ENCODE results near the gene CRYGN.

DNA sequence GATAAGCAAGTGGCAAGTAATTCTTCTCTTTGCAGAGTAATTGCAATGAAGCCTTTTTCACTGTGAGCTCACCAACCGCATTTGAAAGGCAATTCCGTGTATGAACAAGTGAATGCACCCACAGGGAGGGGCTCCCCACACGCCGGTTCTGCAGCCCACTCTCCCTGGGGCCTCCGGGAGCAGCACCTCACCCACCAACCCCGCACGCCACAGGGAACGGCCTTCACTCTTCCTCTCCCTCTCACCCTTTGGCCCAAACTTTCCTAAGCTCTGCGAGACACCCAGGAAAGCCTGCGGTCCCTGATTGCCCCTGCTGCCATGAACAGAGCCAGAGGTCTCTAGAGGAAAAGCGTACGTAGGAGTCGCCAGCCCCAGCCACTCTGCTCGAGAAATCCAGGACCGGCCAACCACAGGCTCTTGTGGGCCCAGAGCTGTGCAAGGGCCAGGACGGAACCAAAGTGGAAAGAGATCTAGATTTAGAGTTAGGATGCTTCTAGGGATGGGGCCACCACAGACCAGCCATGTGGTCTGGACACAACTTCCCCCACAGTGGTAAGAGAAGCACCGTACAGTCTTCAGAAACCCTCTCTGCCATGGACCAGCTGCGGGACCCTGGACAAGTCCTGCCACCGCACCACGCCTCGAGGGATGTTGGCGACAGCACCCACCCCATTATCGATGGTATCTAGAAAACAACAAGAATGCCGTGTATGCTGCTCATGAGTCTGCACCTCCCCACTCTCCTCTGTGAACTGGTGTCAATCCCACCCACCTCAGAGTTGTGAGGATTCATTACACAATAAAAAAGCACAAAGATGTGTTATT, 33.7 kb downstream of the CRYGN start:
- TF ChIP-seq, protein P1, sequence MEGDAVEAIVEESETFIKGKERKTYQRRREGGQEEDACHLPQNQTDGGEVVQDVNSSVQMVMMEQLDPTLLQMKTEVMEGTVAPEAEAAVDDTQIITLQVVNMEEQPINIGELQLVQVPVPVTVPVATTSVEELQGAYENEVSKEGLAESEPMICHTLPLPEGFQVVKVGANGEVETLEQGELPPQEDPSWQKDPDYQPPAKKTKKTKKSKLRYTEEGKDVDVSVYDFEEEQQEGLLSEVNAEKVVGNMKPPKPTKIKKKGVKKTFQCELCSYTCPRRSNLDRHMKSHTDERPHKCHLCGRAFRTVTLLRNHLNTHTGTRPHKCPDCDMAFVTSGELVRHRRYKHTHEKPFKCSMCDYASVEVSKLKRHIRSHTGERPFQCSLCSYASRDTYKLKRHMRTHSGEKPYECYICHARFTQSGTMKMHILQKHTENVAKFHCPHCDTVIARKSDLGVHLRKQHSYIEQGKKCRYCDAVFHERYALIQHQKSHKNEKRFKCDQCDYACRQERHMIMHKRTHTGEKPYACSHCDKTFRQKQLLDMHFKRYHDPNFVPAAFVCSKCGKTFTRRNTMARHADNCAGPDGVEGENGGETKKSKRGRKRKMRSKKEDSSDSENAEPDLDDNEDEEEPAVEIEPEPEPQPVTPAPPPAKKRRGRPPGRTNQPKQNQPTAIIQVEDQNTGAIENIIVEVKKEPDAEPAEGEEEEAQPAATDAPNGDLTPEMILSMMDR (IDR thresholded peaks at IDR 0.05; ENCODE audit: low read length) = no peak
- no peak for TF ChIP-seq EZH2 (optimal IDR thresholded peaks at IDR 0.05; ENCODE audit: low read depth, low read length)

Measured in MM.1S (cell line).